Choroid plexus epithelial cell (primary cell): Measurements from ENCODE around the gene TCP11L2.

ENCODE experiments used
- DNase-seq: peaks from one replicate; pipeline ENCODE4 v3.0.0-alpha.2; 2010; ENCODE audit warnings: low read depth
- H3K4me3 ChIP-seq: 2 replicates; pipeline ENCODE4 v1.5.1; 2011; ENCODE audit warnings: low read depth, mild to moderate bottlenecking, control low read depth, low read length, moderate library complexity
- TF ChIP-seq, protein P1 (sequence below): conservative IDR thresholded peaks from 2 replicates; pipeline ENCODE4 v1.5.1; 2011; ENCODE audit warnings: low read depth, mild to moderate bottlenecking, control low read depth, inconsistent platforms, low read length, moderate library complexity

The TCP11L2 gene

DNA sequence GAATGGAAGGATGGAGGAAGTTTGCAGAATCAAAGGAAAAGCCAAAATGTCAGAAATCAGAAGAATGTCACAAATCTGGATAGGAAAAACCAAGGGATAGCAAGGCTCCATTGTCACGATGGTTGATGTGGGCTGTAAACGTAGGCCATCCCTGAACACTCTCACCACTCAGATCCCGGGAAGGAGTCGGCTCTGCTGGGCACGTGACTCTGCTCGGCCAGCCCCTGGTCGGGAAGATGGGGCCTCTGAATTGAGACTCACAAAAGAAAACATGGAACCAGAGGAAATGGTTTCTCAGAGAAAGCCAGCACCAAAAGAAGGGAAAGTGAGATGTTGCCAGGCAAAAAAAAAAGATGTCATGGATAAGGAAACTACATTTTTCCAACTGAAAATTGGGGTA is 26.2 kb downstream of the TCP11L2 start:
- no peak for DNase-seq
- H3K4me3 ChIP-seq: no peak overlapping the region
- TF ChIP-seq, protein P1, sequence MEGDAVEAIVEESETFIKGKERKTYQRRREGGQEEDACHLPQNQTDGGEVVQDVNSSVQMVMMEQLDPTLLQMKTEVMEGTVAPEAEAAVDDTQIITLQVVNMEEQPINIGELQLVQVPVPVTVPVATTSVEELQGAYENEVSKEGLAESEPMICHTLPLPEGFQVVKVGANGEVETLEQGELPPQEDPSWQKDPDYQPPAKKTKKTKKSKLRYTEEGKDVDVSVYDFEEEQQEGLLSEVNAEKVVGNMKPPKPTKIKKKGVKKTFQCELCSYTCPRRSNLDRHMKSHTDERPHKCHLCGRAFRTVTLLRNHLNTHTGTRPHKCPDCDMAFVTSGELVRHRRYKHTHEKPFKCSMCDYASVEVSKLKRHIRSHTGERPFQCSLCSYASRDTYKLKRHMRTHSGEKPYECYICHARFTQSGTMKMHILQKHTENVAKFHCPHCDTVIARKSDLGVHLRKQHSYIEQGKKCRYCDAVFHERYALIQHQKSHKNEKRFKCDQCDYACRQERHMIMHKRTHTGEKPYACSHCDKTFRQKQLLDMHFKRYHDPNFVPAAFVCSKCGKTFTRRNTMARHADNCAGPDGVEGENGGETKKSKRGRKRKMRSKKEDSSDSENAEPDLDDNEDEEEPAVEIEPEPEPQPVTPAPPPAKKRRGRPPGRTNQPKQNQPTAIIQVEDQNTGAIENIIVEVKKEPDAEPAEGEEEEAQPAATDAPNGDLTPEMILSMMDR: no peak

DNA sequence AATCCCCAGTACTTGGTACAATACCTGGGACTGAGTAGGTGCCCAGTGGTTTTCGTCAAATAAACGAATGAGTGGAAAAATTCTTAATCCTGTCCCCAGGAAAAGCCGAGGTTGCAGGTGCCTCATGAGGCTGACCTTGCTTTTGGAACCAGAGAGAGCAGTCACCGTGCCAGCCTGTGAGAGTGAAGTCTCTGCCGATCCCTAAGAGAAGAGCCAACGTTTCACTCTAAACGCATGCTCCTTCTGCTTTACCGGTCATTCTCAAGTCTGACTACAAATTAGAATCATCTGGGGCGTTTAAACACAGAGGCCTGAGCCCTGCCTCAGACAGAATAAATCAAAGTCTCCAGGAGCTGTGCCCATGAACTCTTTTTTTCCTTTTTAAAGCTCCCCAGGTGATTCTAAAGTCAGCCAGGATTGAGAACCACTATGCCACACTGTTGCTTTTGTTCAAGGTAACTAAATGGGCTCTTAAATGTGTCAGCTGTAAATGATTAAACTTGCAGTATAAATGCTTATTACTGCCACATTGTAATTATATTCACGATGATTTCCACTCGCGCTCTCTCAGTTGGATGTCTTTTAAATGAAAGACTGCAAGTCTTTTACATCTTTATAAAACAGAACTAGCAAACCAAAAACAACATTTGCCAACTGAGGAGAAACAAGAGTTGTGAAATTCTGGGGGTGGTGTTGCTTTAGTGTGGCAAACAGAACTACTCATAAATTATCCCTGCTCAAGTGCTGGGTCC is 26.9 kb downstream of the TCP11L2 start:
- TF ChIP-seq, protein P1: no peak
- no peak for DNase-seq

DNA sequence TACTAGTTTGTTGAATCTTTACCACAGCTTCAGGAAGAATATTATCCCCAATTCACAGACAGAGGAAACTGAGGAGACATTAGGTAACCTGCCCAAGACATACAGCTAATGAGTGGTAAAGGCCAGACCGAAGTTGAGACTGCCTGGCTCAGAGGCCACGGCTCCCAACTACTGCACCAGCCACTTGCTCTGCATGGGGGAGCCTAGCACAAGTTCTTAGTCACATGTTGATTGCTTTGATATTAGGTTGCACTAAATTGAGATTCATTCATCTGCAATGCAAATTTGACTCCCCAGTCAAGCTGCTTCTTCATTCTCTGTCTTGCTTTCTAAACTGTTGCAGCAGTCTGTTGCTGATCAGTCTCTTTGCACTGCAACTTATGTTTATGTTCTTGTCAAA is 29.1 kb downstream of the TCP11L2 start:
- no peak for DNase-seq
- H3K4me3 ChIP-seq: no peak overlapping the region
- TF ChIP-seq, protein P1: no peak

More for the DNA sequence above, 26.9 kb downstream of the TCP11L2 start:
- no peak overlapping the region for H3K4me3 ChIP-seq

DNA sequence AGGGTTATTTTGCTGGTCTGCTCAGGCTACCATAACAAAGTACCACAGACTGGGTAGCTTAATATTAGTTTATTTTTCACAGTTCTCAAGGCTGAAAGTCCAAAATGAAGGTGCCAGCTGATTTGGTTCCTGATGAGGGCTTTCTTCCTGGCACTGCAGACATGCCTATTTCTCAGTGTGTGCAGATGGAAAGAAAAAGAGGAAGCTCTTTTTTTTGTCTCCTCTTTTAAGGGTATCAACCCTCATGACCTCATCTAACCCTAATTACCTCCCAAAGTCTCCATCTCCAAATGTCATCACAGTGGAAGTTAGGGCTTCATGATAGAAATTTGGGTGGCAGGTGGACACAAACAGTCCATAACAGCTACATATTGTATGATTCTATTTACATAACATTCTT is 30.0 kb downstream of the TCP11L2 start:
- DNase-seq: no peak
- H3K4me3 ChIP-seq: no peak overlapping the region
- TF ChIP-seq, protein P1: no peak

DNA sequence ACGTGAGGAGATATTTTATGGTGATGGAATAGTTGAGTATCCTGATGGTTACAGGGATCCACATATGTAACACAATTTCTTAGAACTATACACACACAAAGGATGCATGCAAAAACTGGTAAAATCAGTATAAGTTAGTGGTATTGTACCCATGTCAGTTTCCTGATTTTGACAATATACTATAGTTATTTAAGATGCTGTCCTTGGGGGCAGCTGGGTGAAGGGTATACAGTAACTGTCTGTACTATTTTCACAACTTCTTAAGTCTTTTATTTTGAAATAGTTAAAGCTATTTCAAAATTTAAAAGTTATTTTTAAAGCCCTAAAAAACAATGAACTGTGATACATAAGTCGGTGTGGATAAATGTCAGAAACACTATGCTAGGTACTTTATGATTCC is 30.5 kb downstream of the TCP11L2 start:
- DNase-seq: no peak
- no peak overlapping the region for H3K4me3 ChIP-seq
- TF ChIP-seq, protein P1: no peak

DNA sequence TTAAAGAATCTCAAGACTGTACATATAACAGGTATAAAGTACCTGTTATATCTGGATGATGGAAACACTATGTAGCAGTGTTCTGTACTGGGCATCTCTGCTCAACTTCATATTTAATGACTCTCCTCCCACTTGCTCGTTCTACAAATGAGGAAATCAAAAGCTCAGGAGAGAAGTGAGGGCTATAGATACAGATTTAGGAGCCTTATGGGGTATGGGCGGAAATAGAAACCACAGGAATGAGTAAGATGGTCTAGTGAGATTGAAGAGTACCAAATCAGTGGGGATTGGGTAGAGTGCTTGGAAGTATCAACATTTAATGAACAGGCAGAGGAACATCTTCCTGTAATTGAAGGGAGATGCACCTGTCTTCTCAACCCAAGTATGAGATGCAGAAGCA is 31.2 kb downstream of the TCP11L2 start:
- no peak for DNase-seq

More for the DNA sequence above, 31.2 kb downstream of the TCP11L2 start:
- TF ChIP-seq, protein P1: no peak
- H3K4me3 ChIP-seq: no peak overlapping the region
